DND-41 (cell line): ENCODE results near the gene MEGF9.

ENCODE experiments used
- ATAC-seq: fragments of 200-7000 bp; cut with Tn5 transposase; 3 replicates; pipeline ENCODE4 v1.9.1; 2021; ENCODE audit warnings: low read depth; ENCODE audit not compliant: insufficient read depth
- DNase-seq: peaks from one replicate; pipeline ENCODE4 v3.0.0-alpha.2; 2020
- H2AFZ ChIP-seq: 2 replicates; pipeline ENCODE4 v1.6.0; 2012; ENCODE audit warnings: low read depth, low read length
- H3K27ac ChIP-seq: 2 replicates; pipeline ENCODE4 v1.5.1; 2012; ENCODE audit warnings: low read length, inconsistent platforms
- H3K27me3 ChIP-seq: fragments of 200-600 bp; sonication (generic); 2 replicates; pipeline ENCODE4 v1.6.0; 2012; ENCODE audit warnings: low read length, mild to moderate bottlenecking, inconsistent platforms; ENCODE audit not compliant: insufficient read depth, poor library complexity
- H3K36me3 ChIP-seq: 2 replicates; pipeline ENCODE4 v1.5.1; 2012; ENCODE audit warnings: low read length, inconsistent platforms; ENCODE audit not compliant: insufficient read depth
- H3K4me1 ChIP-seq: 2 replicates; pipeline ENCODE4 v1.5.1; 2012; ENCODE audit warnings: mild to moderate bottlenecking, low read length; ENCODE audit not compliant: insufficient read depth
- H3K4me2 ChIP-seq: 2 replicates; pipeline ENCODE4 v1.6.0; 2012; ENCODE audit warnings: mild to moderate bottlenecking, moderate library complexity, low read length, inconsistent platforms; ENCODE audit not compliant: insufficient read depth
- H3K4me3 ChIP-seq, 2 experiments: fragments of 200-600 bp in 1 of 2; shearing (Covaris generic) in 1 of 2; 2 replicates each; pipeline ENCODE4 v1.5.1; 2012 to 2016; ENCODE audit warnings: inconsistent platforms in 2 of 2, low read length in 2 of 2, mild to moderate bottlenecking in 2 of 2, low read depth in 1 of 2, moderate library complexity in 1 of 2
- H3K79me2 ChIP-seq: 2 replicates; pipeline ENCODE4 v1.6.0; 2012; ENCODE audit warnings: low read length, inconsistent platforms; ENCODE audit not compliant: insufficient read depth
- H3K9ac ChIP-seq: 2 replicates; pipeline ENCODE4 v1.6.0; 2012; ENCODE audit warnings: low read depth, mild to moderate bottlenecking, inconsistent platforms, low read length, moderate library complexity
- H3K9me3 ChIP-seq: 2 replicates; pipeline ENCODE4 v1.5.1; 2012; ENCODE audit warnings: low read length, moderate library complexity, mild to moderate bottlenecking, inconsistent platforms; ENCODE audit not compliant: insufficient read depth, severe bottlenecking
- H4K20me1 ChIP-seq: 2 replicates; pipeline ENCODE4 v1.6.0; 2012; ENCODE audit warnings: low read length; ENCODE audit not compliant: insufficient read depth
- EZH2 ChIP-seq: IDR thresholded peaks from 3 replicates; pipeline ENCODE4 v1.6.1; 2012; ENCODE audit warnings: borderline replicate concordance, low read depth, mild to moderate bottlenecking, moderate library complexity, low read length, inconsistent platforms; ENCODE audit not compliant: severe bottlenecking
- TF ChIP-seq, protein P1 (sequence below): IDR thresholded peaks from 2 replicates; pipeline ENCODE4 v1.5.1; 2012; ENCODE audit warnings: borderline replicate concordance, low read length, moderate library complexity, mild to moderate bottlenecking; ENCODE audit not compliant: poor library complexity, severe bottlenecking; ENCODE audit errors: extremely low read depth

Gene MEGF9

DNA sequence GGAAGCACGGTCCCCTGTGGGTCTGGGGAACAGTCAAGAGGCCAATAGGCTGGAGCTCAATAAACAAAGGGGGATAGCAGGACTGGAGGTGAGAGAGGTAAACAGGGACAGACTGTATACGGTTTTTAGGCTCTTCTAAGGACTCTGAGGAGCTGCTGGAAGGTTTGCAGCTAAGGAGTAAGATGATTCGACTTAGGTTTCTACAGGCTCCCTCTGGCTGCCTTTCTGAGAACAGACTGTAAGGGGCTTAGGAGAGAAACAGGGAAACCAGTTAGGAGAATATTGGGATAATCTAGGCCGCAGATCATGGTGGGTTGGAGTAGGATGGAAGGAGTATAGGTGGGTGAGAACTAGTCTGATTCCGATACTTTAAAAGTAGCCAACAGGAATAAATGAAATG, 144.7 kb downstream of the MEGF9 start:
- Histone ChIP-seq H3K36me3 (peaks cover 83% of the 10 kb centered on the region), H3K79me2 (peaks cover 68% of the 10 kb centered on the region), H3K27me3 (no peaks in the 10 kb centered on the region)

DNA sequence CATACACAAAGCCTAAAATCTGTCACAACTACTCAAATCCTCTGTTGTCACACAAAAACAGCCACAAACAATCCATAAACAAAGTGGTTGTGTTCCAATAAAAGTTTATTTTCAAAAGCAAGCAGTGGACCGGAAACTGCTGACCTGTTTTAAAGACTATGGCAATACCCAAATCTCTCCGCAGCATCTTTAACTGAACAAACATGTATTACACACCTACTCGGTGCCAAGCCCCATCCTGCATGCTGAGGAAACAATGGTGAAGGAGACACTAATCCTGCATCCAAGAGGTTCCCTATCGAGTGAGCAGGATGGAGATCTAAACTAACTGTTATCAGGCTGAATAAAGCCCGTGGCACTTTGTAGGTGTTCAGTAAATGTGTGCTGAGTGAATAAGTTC, 145.5 kb downstream of the MEGF9 start:
- Histone ChIP-seq H3K79me2 (peaks cover 65% of the 10 kb centered on the region), H3K27me3 (no peaks in the 10 kb centered on the region), H4K20me1 (peaks cover 3% of the 10 kb centered on the region; the same call in 1 of the 2 replicates), H3K9me3 (no peaks in the 10 kb centered on the region), H3K4me1 (no peaks in the 10 kb centered on the region), H3K4me3 (no peak overlapping the region), H2AFZ (no peak overlapping the region), H3K36me3 (peaks cover 88% of the 10 kb centered on the region), H3K27ac (no peak overlapping the region), H3K9ac (no peak overlapping the region), H3K4me2 (no peak overlapping the region)
- TF ChIP-seq EZH2 = no peak
- TF ChIP-seq, protein P1, sequence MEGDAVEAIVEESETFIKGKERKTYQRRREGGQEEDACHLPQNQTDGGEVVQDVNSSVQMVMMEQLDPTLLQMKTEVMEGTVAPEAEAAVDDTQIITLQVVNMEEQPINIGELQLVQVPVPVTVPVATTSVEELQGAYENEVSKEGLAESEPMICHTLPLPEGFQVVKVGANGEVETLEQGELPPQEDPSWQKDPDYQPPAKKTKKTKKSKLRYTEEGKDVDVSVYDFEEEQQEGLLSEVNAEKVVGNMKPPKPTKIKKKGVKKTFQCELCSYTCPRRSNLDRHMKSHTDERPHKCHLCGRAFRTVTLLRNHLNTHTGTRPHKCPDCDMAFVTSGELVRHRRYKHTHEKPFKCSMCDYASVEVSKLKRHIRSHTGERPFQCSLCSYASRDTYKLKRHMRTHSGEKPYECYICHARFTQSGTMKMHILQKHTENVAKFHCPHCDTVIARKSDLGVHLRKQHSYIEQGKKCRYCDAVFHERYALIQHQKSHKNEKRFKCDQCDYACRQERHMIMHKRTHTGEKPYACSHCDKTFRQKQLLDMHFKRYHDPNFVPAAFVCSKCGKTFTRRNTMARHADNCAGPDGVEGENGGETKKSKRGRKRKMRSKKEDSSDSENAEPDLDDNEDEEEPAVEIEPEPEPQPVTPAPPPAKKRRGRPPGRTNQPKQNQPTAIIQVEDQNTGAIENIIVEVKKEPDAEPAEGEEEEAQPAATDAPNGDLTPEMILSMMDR = no peak
- ATAC-seq (no peak), DNase-seq (no peak)

More for the DNA sequence above, 144.7 kb downstream of the MEGF9 start:
- H3K4me2 ChIP-seq = no peak overlapping the region
- no peak overlapping the region for H3K9ac ChIP-seq
- no peaks in the 10 kb centered on the region for H3K9me3 ChIP-seq
- TF ChIP-seq, protein P1 = no peak
- no peak for TF ChIP-seq EZH2
- H2AFZ ChIP-seq = no peak overlapping the region
- no peak overlapping the region for H3K27ac ChIP-seq
- no peak for ATAC-seq
- no peak overlapping the region for H3K4me3 ChIP-seq
- H3K4me1 ChIP-seq = no peaks in the 10 kb centered on the region
- peaks cover 3% of the 10 kb centered on the region; the same call in 1 of the 2 replicates for H4K20me1 ChIP-seq
- DNase-seq = no peak

DNA sequence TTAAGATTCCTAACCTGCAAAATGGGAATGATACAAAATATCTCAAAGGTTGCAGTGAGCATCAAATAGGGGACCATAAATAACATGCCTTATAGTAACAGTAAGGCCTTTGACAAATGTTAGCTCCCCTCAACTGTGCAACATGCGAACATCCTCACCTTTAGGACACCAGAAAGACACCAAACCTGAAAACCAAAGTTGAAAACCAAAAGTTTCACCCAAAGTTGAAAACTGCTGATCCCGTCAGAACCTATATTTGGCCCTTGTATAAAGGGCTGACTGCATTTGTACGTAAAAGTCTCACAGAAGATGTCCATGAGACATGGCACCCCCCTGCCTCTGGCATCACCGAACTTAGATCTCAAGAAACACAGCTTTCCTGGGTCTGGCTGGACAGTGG, 146.4 kb downstream of the MEGF9 start:
- Histone ChIP-seq H3K27ac (no peak overlapping the region), H3K27me3 (no peaks in the 10 kb centered on the region), H3K4me2 (no peak overlapping the region), H3K79me2 (peaks cover 65% of the 10 kb centered on the region), H3K4me1 (no peaks in the 10 kb centered on the region), H3K4me3 (no peak overlapping the region), H3K9me3 (no peaks in the 10 kb centered on the region), H4K20me1 (peaks cover 11% of the 10 kb centered on the region; the same call in 1 of the 2 replicates), H2AFZ (no peak overlapping the region), H3K9ac (no peak overlapping the region), H3K36me3 (peaks cover 96% of the 10 kb centered on the region)
- no peak for DNase-seq
- ATAC-seq = no peak
- TF ChIP-seq EZH2 = no peak
- TF ChIP-seq, protein P1 = no peak

- ATAC-seq (no peak), DNase-seq (no peak)
- no peaks in the 10 kb centered on the region for H3K4me1 ChIP-seq
- TF ChIP-seq, protein P1 = no peak
- no peak for TF ChIP-seq EZH2
- H3K4me3 ChIP-seq = no peak overlapping the region
- no peak overlapping the region for H3K4me2 ChIP-seq
- no peak overlapping the region for H2AFZ ChIP-seq
- peaks cover 65% of the 10 kb centered on the region for H3K79me2 ChIP-seq
- no peak overlapping the region for H3K9ac ChIP-seq
- no peaks in the 10 kb centered on the region for H3K9me3 ChIP-seq
- H4K20me1 ChIP-seq = peaks cover 18% of the 10 kb centered on the region; the same call in 1 of the 2 replicates
- H3K27me3 ChIP-seq = no peaks in the 10 kb centered on the region
- H3K27ac ChIP-seq = no peak overlapping the region
- peaks cover 96% of the 10 kb centered on the region for H3K36me3 ChIP-seq
Observed at GRCh38 chr9:120567081-120567480, 147.2 kb downstream of the MEGF9 start.
